K562 (cell line): ENCODE data around the gene BCL2L12. TPM values are rescaled to one million over a fixed set of nuclear protein-coding genes. Genes with fewer than 3 reads are reported as not detected.
A peak's percentile ranks its signal among the peaks of the same experiment; 100 is the strongest.

Experiments used
- ATAC-seq: fragments of 200-7000 bp; cut with Tn5 transposase; 3 replicates; pipeline ENCODE4 v1.9.1; 2020; ENCODE audit warnings: moderate library complexity
- BruUV-seq: library from RNA; stranded (reverse); fragments of 400-500 nt; replicated peaks from 2 replicates; lab custom pipeline; 2021; lab: Mats Ljungman, UMichigan
- CTCF ChIA-PET: fragments of 300-600 bp; formaldehyde crosslinking; extraction: SDS; loops from one replicate; lab custom pipeline; 2021; ENCODE audit warnings: low intra/inter-chr PET ratio; lab: Yijun Ruan, JAX
- POLR2A ChIA-PET: fragments of 300-600, 350-650 bp; sonication (Branson Sonifier 250); formaldehyde crosslinking; extraction: SDS; loops from one replicate; lab custom pipeline; 2021; ENCODE audit warnings: antibody characterized with exemption, inconsistent platforms; lab: Yijun Ruan, JAX
- DNase-seq, 4 experiments: peaks; one replicate each; pipeline versions ENCODE4 v3.0.0 to v3.0.0-alpha.2; 2011 to 2018; ENCODE audit warnings: low spot score in 3 of 4, mixed read lengths in 3 of 4; ENCODE audit errors: extremely low read depth in 1 of 4
- FAIRE-seq: peaks from 2 replicates; lab custom pipeline; 2011; peaks lifted over from hg19 to GRCh38; lab: Jason Lieb, UNC
- H2AFZ ChIP-seq: 2 replicates; pipeline ENCODE4 v1.6.0; 2011; ENCODE audit warnings: low read depth, low read length, control low read depth, inconsistent platforms
- H3K27ac ChIP-seq: fragments of 200-600 bp; 3 replicates; pipeline ENCODE4 v1.8.0; 2011; ENCODE audit warnings: low read depth, mild to moderate bottlenecking, control low read depth, inconsistent platforms, low read length, moderate library complexity, mixed read lengths; ENCODE audit errors: extremely low read depth
- H3K27me3 ChIP-seq, 2 experiments: fragments of 300-600 bp in 1 of 2; 2 replicates in 1 of 2; 3 replicates in 1 of 2; pipeline versions ENCODE4 v1.6.0 to v1.8.0; 2011; ENCODE audit warnings: inconsistent platforms in 2 of 2, low read length in 2 of 2, mild to moderate bottlenecking in 1 of 2, mixed read lengths in 1 of 2, moderate library complexity in 1 of 2; ENCODE audit not compliant: control insufficient read depth in 2 of 2, insufficient read depth in 2 of 2
- H3K36me3 ChIP-seq: fragments of 300-600 bp; 3 replicates; pipeline ENCODE4 v1.8.0; 2011; ENCODE audit warnings: mild to moderate bottlenecking, low read length, inconsistent platforms; ENCODE audit not compliant: control insufficient read depth, insufficient read depth
- H3K4me1 ChIP-seq, 2 experiments: fragments of 200-600 bp in 1 of 2; replicated peaks in 1 of 2; 2 replicates in 1 of 2; 3 replicates in 1 of 2; pipeline versions ENCODE4 v1.5.1 to v1.8.0; 2011; ENCODE audit warnings: inconsistent platforms in 2 of 2, low read length in 2 of 2, mild to moderate bottlenecking in 1 of 2, mixed read lengths in 1 of 2, moderate library complexity in 1 of 2; ENCODE audit not compliant: control insufficient read depth in 2 of 2, insufficient read depth in 2 of 2
- H3K4me2 ChIP-seq: 2 replicates; pipeline ENCODE4 v1.6.1; 2011; ENCODE audit warnings: low read length, control low read depth, inconsistent platforms, mixed read lengths; ENCODE audit not compliant: insufficient read depth
- H3K4me3 ChIP-seq: fragments of 200-600 bp; sonication (generic), shearing (Covaris generic); 2 replicates; pipeline ENCODE4 v1.5.1; 2016; ENCODE audit warnings: control low read depth, inconsistent platforms
- H3K79me2 ChIP-seq: fragments of 200-600 bp; 3 replicates; pipeline ENCODE4 v1.8.0; 2011; ENCODE audit warnings: low read length, inconsistent platforms; ENCODE audit not compliant: control insufficient read depth, insufficient read depth
- H3K9ac ChIP-seq, 2 experiments: 2 replicates each; pipeline versions ENCODE4 v1.6.0 to v1.6.1; 2011; ENCODE audit warnings: low read depth in 2 of 2, low read length in 2 of 2, control low read depth in 1 of 2, inconsistent platforms in 1 of 2, mild to moderate bottlenecking in 1 of 2, mixed read lengths in 1 of 2; ENCODE audit not compliant: insufficient read depth in 1 of 2
- H3K9me1 ChIP-seq: one replicate; pipeline ENCODE4 v1.6.0; 2011; ENCODE audit warnings: inconsistent platforms, mild to moderate bottlenecking, low read length, moderate library complexity; ENCODE audit not compliant: control insufficient read depth, insufficient read depth
- H3K9me3 ChIP-seq: replicated peaks from 2 replicates; pipeline ENCODE4 v1.5.1; 2011; ENCODE audit warnings: low read depth, low read length, inconsistent platforms; ENCODE audit not compliant: control insufficient read depth, insufficient read depth
- H4K20me1 ChIP-seq: replicated peaks from 2 replicates; pipeline ENCODE4 v1.6.1; 2011; ENCODE audit warnings: low read length, inconsistent platforms, mixed read lengths; ENCODE audit not compliant: control insufficient read depth, insufficient read depth
- CTCF ChIP-seq, 3 experiments: IDR thresholded peaks in 2 of 3; conservative IDR thresholded peaks in 1 of 3; 2 replicates each; pipeline ENCODE4 v1.5.1; 2011 to 2012; ENCODE audit warnings: low read length in 3 of 3, mild to moderate bottlenecking in 3 of 3, control low read depth in 2 of 3, improper control_type of control experiment in 1 of 3, inconsistent platforms in 1 of 3, low read depth in 1 of 3, mixed read lengths in 1 of 3, moderate library complexity in 1 of 3; ENCODE audit not compliant: insufficient read depth in 2 of 3
- MBD2 ChIP-seq: sonication (generic); IDR thresholded peaks from 2 replicates; pipeline ENCODE4 v1.6.1; 2016; ENCODE audit warnings: low read depth, borderline replicate concordance
- PHF8 ChIP-seq: fragments of 200-600 bp; sonication (generic); IDR thresholded peaks from 2 replicates; pipeline ENCODE4 v1.6.1; 2012; ENCODE audit warnings: mixed run types, mild to moderate bottlenecking, inconsistent platforms, low read length, moderate library complexity, borderline replicate concordance
- ZBTB7A ChIP-seq: IDR thresholded peaks from 2 replicates; pipeline ENCODE4 v1.6.1; 2011; ENCODE audit warnings: low read depth, mild to moderate bottlenecking, low read length, moderate library complexity, borderline replicate concordance; ENCODE audit not compliant: control insufficient read depth
- WGBS: fragments of 100-300 bp; shearing (Covaris generic); methylation state at CpG from one replicate; pipeline ENCODE4 v1.1.6; 2016; ENCODE audit warnings: low coverage, mixed read lengths; ENCODE audit not compliant: insufficient coverage; ENCODE audit errors: missing lambda C conversion rate; 5-methylcytosine and 5-hydroxymethylcytosine counted together
- in situ Hi-C: fragments of 300-500 bp; cut with MboI; formaldehyde crosslinking; loops from 4 replicates; pipeline ENCODE4 v1.15.0; 2018; ENCODE audit warnings: inconsistent platforms, mixed read lengths
- intact Hi-C: fragments of 100-400 bp; cut with micrococcal nuclease; formaldehyde crosslinking; loops from 2 replicates; pipeline ENCODE4 v1.14.2; 2022
- polyA plus RNA-seq, 8 experiments: library from polyadenylated mRNA; depleted of rRNA in 4 of 8; stranded (reverse) in 5 of 8; unstranded in 3 of 8; fragments of >200 nt; fragmentation: Nextera tagmentation in 2 of 8; fragmentation: Illumina TruSeq in 1 of 8; extraction: Ambion mirVana in 2 of 8; extraction: Trizol in 1 of 8; gene quantifications; 2 replicates each; pipeline versions ENCODE4 v1.2.1 to v1.2.3, GENCODE V29; 2011 to 2014; ENCODE audit warnings: inconsistent platforms in 1 of 8, missing spikeins in 1 of 8
- total RNA-seq, 7 experiments: library from RNA; depleted of rRNA in 6 of 7; stranded (reverse); fragments of >200 nt in 6 of 7; fragmentation: Illumina TruSeq in 2 of 7; extraction: Trizol in 2 of 7; gene quantifications; 2 replicates each; pipeline versions ENCODE4 v1.2.1 to v1.2.3, GENCODE V29; 2011 to 2021; ENCODE audit warnings: low replicate concordance in 1 of 7
- TF ChIP-seq, protein P1 (sequence below): sonication (generic); formaldehyde crosslinking; IDR thresholded peaks from 2 replicates; pipeline ENCODE4 v1.8.0; 2022; ENCODE audit warnings: missing genetic modification reagents, mild to moderate bottlenecking, moderate library complexity, borderline replicate concordance

The BCL2L12 gene
- total and polyA plus RNA-seq, 9 of the 15 experiments (the other 6 are each of a cell fraction or from before 2014, with no cell fraction given): 7.4 to 263 (median 81.2) TPM

DNA sequence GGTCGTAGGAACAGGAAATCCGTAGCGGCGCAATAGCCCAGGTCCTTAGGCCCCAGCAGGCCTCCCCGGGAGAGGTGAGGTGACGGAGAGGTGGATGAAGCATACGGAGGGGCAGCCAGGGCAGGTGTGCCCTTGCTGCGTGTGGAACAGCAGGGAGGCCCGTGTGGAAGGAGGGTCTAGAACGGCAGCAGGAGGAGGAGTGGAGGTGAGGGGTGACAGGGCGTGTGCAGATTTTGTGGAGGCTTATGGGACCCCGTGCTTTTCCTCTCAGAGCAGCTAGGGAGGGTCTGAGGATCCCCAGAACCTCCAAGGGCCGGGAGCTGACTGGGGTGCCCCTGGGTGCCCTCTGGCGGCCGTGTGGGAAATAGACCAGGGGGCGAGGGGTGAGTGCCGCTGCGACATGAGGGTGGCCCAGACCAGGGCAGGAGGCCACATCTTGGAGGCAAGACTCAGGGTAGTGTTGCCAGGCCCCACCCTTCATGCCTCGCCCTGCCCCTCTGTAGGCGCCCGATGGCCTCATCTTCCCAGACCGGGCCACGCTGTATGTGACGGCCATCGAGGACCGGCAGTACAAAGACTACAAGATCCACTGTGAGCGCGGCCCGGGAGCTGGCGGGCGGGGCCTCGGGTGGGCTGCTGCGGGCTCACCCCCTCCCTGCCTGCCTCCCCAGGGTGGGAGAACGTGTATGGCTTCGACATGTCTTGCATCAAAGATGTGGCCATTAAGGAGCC, 18.7 kb downstream of the BCL2L12 start (continued):
- TF ChIP-seq, protein P1, sequence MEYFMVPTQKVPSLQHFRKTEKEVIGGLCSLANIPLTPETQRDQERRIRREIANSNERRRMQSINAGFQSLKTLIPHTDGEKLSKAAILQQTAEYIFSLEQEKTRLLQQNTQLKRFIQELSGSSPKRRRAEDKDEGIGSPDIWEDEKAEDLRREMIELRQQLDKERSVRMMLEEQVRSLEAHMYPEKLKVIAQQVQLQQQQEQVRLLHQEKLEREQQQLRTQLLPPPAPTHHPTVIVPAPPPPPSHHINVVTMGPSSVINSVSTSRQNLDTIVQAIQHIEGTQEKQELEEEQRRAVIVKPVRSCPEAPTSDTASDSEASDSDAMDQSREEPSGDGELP: peak; percentile 25; the same call in 1 of the 2 replicates
- peak; percentile 40; the same call in 1 of the 2 replicates for TF ChIP-seq ZBTB7A
- no peak for TF ChIP-seq PHF8

GRCh38 chr19:49684983-49685553, 19.3 kb downstream of the BCL2L12 start:
- Histone ChIP-seq H4K20me1 (peaks cover 6% of the 10 kb centered on the region; the same call in 1 of the 2 replicates), H2AFZ (no peak overlapping the region), H3K9me3 (no peaks in the 10 kb centered on the region), H3K4me3 (no peak overlapping the region), H3K36me3 (peaks cover 92% of the 10 kb centered on the region), H3K79me2 (peaks cover 22% of the 10 kb centered on the region), H3K9me1 (peaks cover 3% of the 10 kb centered on the region), H3K9ac (no peak overlapping the region), H3K27ac (no peak overlapping the region), H3K4me2 (no peak overlapping the region), H3K27me3 (no peaks in the 10 kb centered on the region), H3K4me1 (peaks cover 9 to 70% of the 10 kb centered on the region in 2 experiments)
- ChIA-PET CTCF (interaction anchor here (0.5 to 1.6 kb wide), 3 partner anchors 17 to 298 kb away, joined by 3 to 4 read pairs (median 3); no protein-coding TSS in a partner anchor), POLR2A (interaction anchor here (0.5 to 1.4 kb wide), 4 partner anchors 9 to 193 kb away, joined by 3 to 8 read pairs (median 3); partner anchors contain the start of gene PRMT1)
- in situ Hi-C loops: no loop called here
- BruUV-seq: no TSS peak
- no peak for DNase-seq
- WGBS: 97% methylated on average over 13 of the region's 13 CpGs
- intact Hi-C loops: loop anchor here (2.0 kb wide), 1 partner anchor 76 kb away; no protein-coding TSS in a partner anchor
- peak in 1 of 3 experiments; percentile 21; a peak in 1 of 6 replicates for TF ChIP-seq CTCF (IDR thresholded peaks at IDR 0.05 in 2 of 3, conservative IDR thresholded peaks at IDR 0.05 in 1 of 3; ENCODE audit: insufficient read depth in 2 of 3, low read depth in 1 of 3, low read length in 3 of 3)
- TF ChIP-seq, protein P1: 0 out of 2 replicates have a peak, but pooled peaks have one; percentile 2
- no peak for TF ChIP-seq MBD2
- TF ChIP-seq, all 486 proteins: peak for 2
- ATAC-seq (no peak), FAIRE-seq (no peak)
